BLaER1 treated with 17β-estradiol and CSF1 and Interleukin-3, amounts not matched to agents 10 nM and 100 nM (cell line): ENCODE data around the gene ATR.
"Not testable (repeated sequence)": the region's sequence is repeated elsewhere in the genome, so short reads cannot be mapped to it uniquely, and the experiment has no call there.

ENCODE experiments used
- H3K27ac ChIP-seq, 11 experiments: shearing (Covaris generic); formaldehyde crosslinking; 2 replicates each; pipeline ENCODE4 v1.8.1; 2022
- H3K27me3 ChIP-seq, 11 experiments: shearing (Covaris generic); formaldehyde crosslinking; 2 replicates each; pipeline ENCODE4 v1.8.1; 2022
- H3K36me3 ChIP-seq, 11 experiments: shearing (Covaris generic); formaldehyde crosslinking; 2 replicates each; pipeline ENCODE4 v1.8.1; 2022
- H3K4me1 ChIP-seq, 10 experiments: shearing (Covaris generic); formaldehyde crosslinking; 2 replicates each; pipeline ENCODE4 v1.8.1; 2022
- H3K4me2 ChIP-seq, 11 experiments: shearing (Covaris generic); formaldehyde crosslinking; 2 replicates each; pipeline ENCODE4 v1.8.1; 2022
- H3K4me3 ChIP-seq, 10 experiments: shearing (Covaris generic); formaldehyde crosslinking; 2 replicates each; pipeline ENCODE4 v1.8.1; 2022
- H3K9ac ChIP-seq, 11 experiments: shearing (Covaris generic); formaldehyde crosslinking; 2 replicates each; pipeline ENCODE4 v1.8.1; 2022
- H3K9me3 ChIP-seq, 11 experiments: shearing (Covaris generic); formaldehyde crosslinking; replicated peaks in 1 of 11; 2 replicates each; pipeline ENCODE4 v1.8.1; 2022
- H4K20me1 ChIP-seq, 11 experiments: shearing (Covaris generic); formaldehyde crosslinking; 2 replicates each; pipeline ENCODE4 v1.8.1; 2022
- Cebpa-rat ChIP-seq, 11 experiments: shearing (Covaris generic); IDR thresholded peaks; 2 replicates each; pipeline ENCODE4 v1.8.1; 2022

ATR gene

DNA sequence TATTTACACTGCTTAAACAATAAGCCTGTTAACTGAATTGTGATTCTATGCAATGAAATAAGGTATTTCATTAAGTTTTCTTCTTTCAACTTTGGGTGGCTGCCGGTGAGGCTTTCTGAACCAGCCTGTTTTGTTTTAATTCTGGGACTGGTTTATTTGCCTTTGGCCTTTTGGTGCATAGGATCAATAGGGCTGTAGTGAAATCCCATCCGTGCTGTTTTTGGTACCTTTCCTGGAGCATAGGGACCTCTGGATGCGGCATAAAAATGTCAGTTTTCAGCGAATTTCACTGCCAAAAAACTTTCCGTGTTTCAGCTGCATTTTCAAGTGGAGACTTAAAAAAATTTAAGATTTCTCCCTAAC lies 18.2 kb upstream of the ATR start:
- H3K9me3 ChIP-seq: peaks cover 0 to 4% (median 0%) of the 10 kb centered on the region in 11 experiments; a peak in 1 of 22 replicates
- H3K4me1 ChIP-seq: peaks cover 0 to 25% (median 10%) of the 10 kb centered on the region in 10 experiments; a peak in 15 of 20 replicates
- no peaks in the 10 kb centered on the region for H4K20me1 ChIP-seq
- peak overlapping the region in 1 of 11 experiments; percentile 45; a peak in 2 of 22 replicates for H3K27ac ChIP-seq
- H3K27me3 ChIP-seq: peaks cover 0 to 14% (median 9%) of the 10 kb centered on the region in 11 experiments; a peak in 9 of 22 replicates
- H3K4me3 ChIP-seq: peak overlapping the region; percentile 69 to 89 (median 74)
- H3K36me3 ChIP-seq: no peaks in the 10 kb centered on the region
- H3K4me2 ChIP-seq: peak overlapping the region; percentile 80 to 97 (median 94)
- no peak for TF ChIP-seq Cebpa-rat (IDR thresholded peaks at IDR 0.05)
- H3K9ac ChIP-seq: peak overlapping the region; percentile 43 to 79 (median 71); a peak in 21 of 22 replicates

DNA sequence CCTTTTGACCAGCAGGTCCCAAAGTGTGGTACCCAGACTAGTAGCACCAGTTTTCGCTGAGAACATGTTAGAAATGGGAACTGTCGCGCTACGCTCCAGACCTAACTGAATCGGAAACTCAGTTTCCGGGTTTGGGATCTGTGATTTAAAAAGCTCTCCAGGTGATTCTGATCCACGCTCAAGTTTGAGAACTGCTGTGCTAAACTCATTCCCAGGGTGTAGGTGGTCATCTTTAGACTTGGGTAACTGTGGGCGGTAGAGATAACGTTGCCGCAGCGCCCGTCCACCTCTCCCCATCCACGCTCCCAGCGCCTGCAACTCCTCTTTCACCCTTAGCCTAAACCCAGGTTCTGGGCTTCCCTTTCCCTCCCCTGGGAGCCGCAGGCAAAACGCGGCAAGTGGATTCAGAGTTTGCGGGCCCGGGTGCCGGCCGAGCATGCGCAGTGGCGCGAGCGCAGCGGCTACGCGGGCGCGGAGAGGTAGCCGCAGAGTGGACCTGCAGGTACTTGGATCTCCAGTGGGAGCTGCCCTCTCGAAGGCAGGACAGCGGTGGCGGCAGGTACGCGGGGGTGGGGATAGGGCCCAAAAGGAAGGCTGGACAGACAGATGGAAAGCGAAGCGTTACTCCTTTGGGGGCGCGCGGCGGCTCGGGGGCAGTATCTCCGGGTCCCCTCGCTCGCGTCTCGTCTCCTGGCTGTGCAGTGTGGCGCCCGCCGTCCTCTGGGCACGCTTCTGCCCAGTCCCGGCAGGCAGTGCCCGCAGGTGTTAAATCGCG lies 17.6 kb upstream of the ATR start, which contains the start of gene PLS1:
TSS of gene PLS1 (plus strand) at position 443 of the 775 bp plus-strand sequence. CDS start 67,845 bp downstream, outside the sequence.
- Histone ChIP-seq H3K9me3 (peaks cover 0 to 4% (median 0%) of the 10 kb centered on the region in 11 experiments; a peak in 1 of 22 replicates), H3K4me1 (peaks cover 0 to 25% (median 10%) of the 10 kb centered on the region in 10 experiments; a peak in 15 of 20 replicates), H3K27me3 (peaks cover 0 to 14% (median 9%) of the 10 kb centered on the region in 11 experiments; a peak in 9 of 22 replicates), H3K4me3 (peak within 1 kb of the TSS; percentile 69 to 89 (median 74)), H3K27ac (peak within 1 kb of the TSS in 8 of 11 experiments; percentile 23 to 69 (median 38); a peak in 13 of 22 replicates), H3K36me3 (no peaks in the 10 kb centered on the region), H3K9ac (peak within 1 kb of the TSS; percentile 43 to 79 (median 71); a peak in 21 of 22 replicates), H4K20me1 (no peaks in the 10 kb centered on the region), H3K4me2 (peak within 1 kb of the TSS; percentile 80 to 97 (median 94))
- no peak for TF ChIP-seq Cebpa-rat (IDR thresholded peaks at IDR 0.05)

- H4K20me1 ChIP-seq: no peaks in the 10 kb centered on the region
- no peaks in the 10 kb centered on the region for H3K36me3 ChIP-seq
- no peak for TF ChIP-seq Cebpa-rat (IDR thresholded peaks at IDR 0.05)
- peaks cover 0 to 4% (median 0%) of the 10 kb centered on the region in 11 experiments; a peak in 1 of 22 replicates for H3K9me3 ChIP-seq
- H3K4me3 ChIP-seq: peak overlapping the region; percentile 69 to 89 (median 74)
- H3K4me1 ChIP-seq: peaks cover 0 to 25% (median 10%) of the 10 kb centered on the region in 10 experiments; a peak in 15 of 20 replicates
- peaks cover 0 to 14% (median 9%) of the 10 kb centered on the region in 11 experiments; a peak in 9 of 22 replicates for H3K27me3 ChIP-seq
- H3K27ac ChIP-seq: peak overlapping the region in 6 of 11 experiments; percentile 24 to 69 (median 42); a peak in 8 of 22 replicates
- peak overlapping the region; percentile 80 to 97 (median 94) for H3K4me2 ChIP-seq
- peak overlapping the region; percentile 43 to 79 (median 71); a peak in 19 of 22 replicates for H3K9ac ChIP-seq
These were observed 17.0 kb upstream of the ATR start for GRCh38 chr3:142595581-142595950.

DNA sequence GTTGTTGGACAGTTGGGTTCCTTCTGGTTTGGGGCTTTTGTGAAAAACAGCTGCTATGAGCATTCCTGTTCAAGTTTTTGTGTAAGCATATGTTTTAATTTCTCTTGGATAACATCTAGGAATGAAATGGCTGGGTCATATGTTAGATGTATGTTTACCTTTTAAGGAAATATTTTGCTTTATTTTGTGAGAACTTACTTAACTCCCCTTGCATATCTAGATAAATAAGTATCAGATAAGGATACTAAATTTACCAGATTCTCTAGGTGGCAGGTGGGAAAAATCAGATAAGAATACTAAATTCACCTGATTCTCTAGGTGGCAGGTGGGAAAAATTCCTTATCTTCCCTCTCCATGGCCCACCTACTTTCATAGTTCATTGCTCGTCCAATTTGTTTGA lies 16.6 kb upstream of the ATR start:
- no peak overlapping the region for H3K27ac ChIP-seq
- no peaks in the 10 kb centered on the region for H4K20me1 ChIP-seq
- no peaks in the 10 kb centered on the region for H3K36me3 ChIP-seq
- peak overlapping the region in 9 of 11 experiments; percentile 80 to 97 (median 95); a peak in 13 of 22 replicates for H3K4me2 ChIP-seq
- H3K4me3 ChIP-seq: no peak overlapping the region
- peaks cover 0 to 2% (median 0%) of the 10 kb centered on the region in 11 experiments; a peak in 1 of 22 replicates for H3K9me3 ChIP-seq
- peaks cover 0 to 14% (median 9%) of the 10 kb centered on the region in 11 experiments; a peak in 9 of 22 replicates for H3K27me3 ChIP-seq
- H3K4me1 ChIP-seq: peaks cover 0 to 25% (median 10%) of the 10 kb centered on the region in 10 experiments; a peak in 15 of 20 replicates
- no peak overlapping the region for H3K9ac ChIP-seq
- TF ChIP-seq Cebpa-rat (IDR thresholded peaks at IDR 0.05): no peak

GRCh38 chr3:142592268-142592667 lies 13.7 kb upstream of the ATR start:
- peaks cover 0 to 16% (median 10%) of the 10 kb centered on the region in 10 experiments; a peak in 15 of 20 replicates for H3K4me1 ChIP-seq
- H3K27me3 ChIP-seq, H3K27ac ChIP-seq, H3K4me3 ChIP-seq, H4K20me1 ChIP-seq, H3K4me2 ChIP-seq, H3K36me3 ChIP-seq, H3K9ac ChIP-seq, H3K9me3 ChIP-seq: not testable (repeated sequence)

GRCh38 chr3:142588703-142589102 lies 10.2 kb upstream of the ATR start:
- Histone ChIP-seq H3K4me1 (no peaks in the 10 kb centered on the region), H3K36me3 (no peaks in the 10 kb centered on the region), H4K20me1 (no peaks in the 10 kb centered on the region), H3K27ac (no peak overlapping the region), H3K9ac (no peak overlapping the region), H3K4me2 (no peak overlapping the region), H3K4me3 (no peak overlapping the region), H3K9me3 (no peaks in the 10 kb centered on the region), H3K27me3 (no peaks in the 10 kb centered on the region)
- no peak for TF ChIP-seq Cebpa-rat (IDR thresholded peaks at IDR 0.05)

GRCh38 chr3:142586803-142587406 lies 8.4 kb upstream of the ATR start:
- Histone ChIP-seq H3K4me3 (no peak overlapping the region), H3K9ac (no peak overlapping the region), H3K27ac (no peak overlapping the region), H3K27me3 (no peaks in the 10 kb centered on the region), H3K4me2 (no peak overlapping the region), H4K20me1 (no peaks in the 10 kb centered on the region), H3K36me3 (no peaks in the 10 kb centered on the region), H3K4me1 (no peaks in the 10 kb centered on the region), H3K9me3 (no peaks in the 10 kb centered on the region)
- no peak for TF ChIP-seq Cebpa-rat (IDR thresholded peaks at IDR 0.05)

- not testable (repeated sequence) for H3K27me3 ChIP-seq, H3K27ac ChIP-seq, H3K9me3 ChIP-seq, H3K4me3 ChIP-seq, H3K4me2 ChIP-seq, H4K20me1 ChIP-seq, H3K36me3 ChIP-seq, H3K9ac ChIP-seq
- peaks cover 19 to 28% (median 26%) of the 10 kb centered on the region in 10 experiments for H3K4me1 ChIP-seq
These were observed 2.5 kb upstream of the ATR start for GRCh38 chr3:142581070-142581469.

DNA sequence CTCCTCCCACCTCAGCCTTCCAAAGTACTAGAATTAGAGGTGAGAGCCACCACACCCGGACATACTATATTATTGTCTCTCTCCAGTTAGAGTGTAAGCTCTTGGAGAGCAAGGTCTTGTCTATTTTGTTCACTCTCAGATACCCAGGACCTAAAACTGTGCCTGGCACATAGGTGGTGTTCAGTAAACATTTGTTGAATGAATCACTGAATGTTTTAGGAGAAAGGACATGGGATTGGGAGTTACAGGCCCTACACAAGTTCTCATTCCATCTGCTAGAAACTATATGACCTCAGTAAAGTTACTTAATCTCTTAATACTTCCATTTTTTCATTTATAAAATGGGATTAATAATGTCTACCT lies 1.5 kb upstream of the ATR start:
- H3K4me2 ChIP-seq: peak overlapping the region; percentile 79 to 95 (median 85); a peak in 15 of 22 replicates
- TF ChIP-seq Cebpa-rat (IDR thresholded peaks at IDR 0.05): no peak
- peaks cover 0 to 13% (median 0%) of the 10 kb centered on the region in 11 experiments; a peak in 3 of 22 replicates for H3K36me3 ChIP-seq
- H4K20me1 ChIP-seq: peaks cover 0 to 19% (median 0%) of the 10 kb centered on the region in 11 experiments; a peak in 7 of 22 replicates
- peaks cover 22 to 39% (median 30%) of the 10 kb centered on the region in 10 experiments for H3K4me1 ChIP-seq
- H3K27me3 ChIP-seq: no peaks in the 10 kb centered on the region
- H3K9me3 ChIP-seq: no peaks in the 10 kb centered on the region
- H3K27ac ChIP-seq: peak overlapping the region in 1 of 11 experiments; percentile 96; a peak in 3 of 22 replicates
- H3K9ac ChIP-seq: no peak overlapping the region
- H3K4me3 ChIP-seq: no peak overlapping the region
